Thyroid gland (tissue), 4 donors: Measurements from ENCODE around the gene NFAM1.

Experiments used
- CTCF ChIP-seq, 6 experiments: fragments of 200-600 bp in 3 of 6; fragments of 450-650 bp in 3 of 6; sonication (generic) in 3 of 6; IDR thresholded peaks; one replicate each; pipeline ENCODE4 v1.5.1; 2016 to 2019; ENCODE audit warnings: antibody characterized with exemption in 6 of 6, mild to moderate bottlenecking in 2 of 6, inconsistent platforms in 1 of 6, moderate library complexity in 1 of 6
- POLR2A ChIP-seq, 2 donors: fragments of 450-650 bp; IDR thresholded peaks; one replicate each; pipeline ENCODE4 v1.6.1; 2017; ENCODE audit warnings: antibody characterized with exemption in 2 of 2, mild to moderate bottlenecking in 2 of 2, moderate library complexity in 1 of 2

- TF ChIP-seq CTCF (IDR thresholded peaks at IDR 0.05) = no peak
- TF ChIP-seq POLR2A (IDR thresholded peaks at IDR 0.05) = no peak
These were observed 97.2 kb downstream of the NFAM1 start for GRCh38 chr22:42334875-42335512.
